HG03565 (cell line): ENCODE data around the gene REXO1.

Experiments used
- ATAC-seq: cut with Tn5 transposase; IDR thresholded peaks from one replicate; pipeline ENCODE4 v1.9.1; 2021; ENCODE audit warnings: mild to moderate bottlenecking, moderate library complexity; ENCODE audit not compliant: unreplicated experiment

REXO1 gene

DNA sequence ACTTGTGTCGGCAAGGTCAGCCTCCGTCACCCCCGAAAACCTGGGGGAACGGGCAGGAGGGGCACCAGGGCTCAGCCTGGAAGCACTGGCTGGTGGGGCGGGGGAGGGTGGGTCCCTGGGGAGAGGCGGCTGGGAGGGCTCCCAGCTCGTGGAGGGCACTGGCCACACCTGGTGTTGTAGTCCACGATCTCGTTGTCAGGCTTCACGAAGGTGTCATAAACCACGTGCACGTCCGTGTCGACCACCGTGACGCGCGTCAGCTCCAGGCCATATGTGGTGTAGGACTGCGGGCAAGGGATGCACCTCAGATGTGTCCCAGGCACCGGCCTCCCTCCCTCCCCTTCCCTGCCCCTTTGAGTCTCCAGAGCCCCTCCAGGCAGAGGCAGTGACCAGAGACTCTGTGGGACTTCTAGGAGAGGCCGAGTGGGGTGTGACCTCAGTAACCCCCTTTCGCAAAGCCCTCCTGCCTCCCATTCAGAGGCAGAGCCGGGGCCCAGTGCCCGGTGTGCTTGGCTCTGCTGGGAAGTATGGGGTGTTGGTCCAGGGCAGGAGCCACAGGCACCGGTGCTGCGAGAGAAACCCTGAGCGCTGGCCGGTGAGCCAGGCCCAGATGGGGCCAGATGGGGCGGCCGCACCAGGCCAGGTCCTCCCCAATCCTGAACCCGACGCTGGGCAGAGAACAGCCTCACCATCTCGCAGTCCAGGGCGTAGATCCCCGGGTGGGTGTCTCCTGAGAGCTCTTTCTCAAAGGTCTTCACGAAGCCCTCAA lies 31.6 kb downstream of the REXO1 start:
- ATAC-seq = no peak

DNA sequence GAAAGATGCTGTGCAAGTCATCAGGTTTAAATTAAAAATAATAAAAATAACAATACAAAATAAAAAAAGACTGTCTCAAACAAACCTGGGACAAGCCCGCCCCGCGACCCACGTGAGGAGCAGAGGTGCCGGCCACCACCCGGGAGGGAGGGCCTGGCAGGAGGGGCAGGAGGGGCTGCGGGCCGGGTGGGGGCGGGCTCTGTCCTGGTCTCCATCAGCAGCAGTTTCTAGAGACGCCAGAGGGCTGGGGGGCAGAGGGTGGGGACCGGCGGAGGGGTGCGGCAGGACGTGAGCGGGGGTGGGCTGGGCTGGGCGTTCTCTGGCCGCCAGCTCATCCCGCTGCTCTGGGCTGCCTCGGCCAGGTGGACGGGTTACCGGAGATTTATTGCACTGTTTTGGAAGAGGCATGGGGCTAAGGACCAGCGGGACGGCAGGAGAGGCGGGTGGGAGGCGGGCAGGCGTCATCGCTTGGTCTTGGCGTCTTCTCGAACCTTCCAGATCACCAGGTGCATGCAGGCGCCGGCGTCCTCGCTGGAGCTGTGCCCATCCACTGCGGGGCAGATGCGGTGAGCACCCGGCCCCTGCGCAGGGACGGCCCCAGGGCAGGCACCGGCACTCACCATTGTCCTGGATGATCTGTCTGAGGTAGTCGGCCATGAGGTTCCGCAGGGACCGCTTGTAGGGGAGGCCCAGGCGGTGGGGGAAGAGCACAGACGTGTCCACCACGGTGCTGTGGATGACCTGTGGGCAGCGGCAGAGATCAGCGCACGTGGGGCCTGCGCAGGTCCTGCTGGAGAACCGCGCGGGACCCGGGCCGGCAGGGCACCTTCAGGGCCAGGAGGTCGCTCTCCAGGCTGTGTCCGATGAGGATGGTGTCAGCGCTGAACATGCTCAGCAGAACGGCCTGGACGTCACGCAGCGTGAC lies 32.4 kb downstream of the REXO1 start:
- no peak for ATAC-seq

DNA sequence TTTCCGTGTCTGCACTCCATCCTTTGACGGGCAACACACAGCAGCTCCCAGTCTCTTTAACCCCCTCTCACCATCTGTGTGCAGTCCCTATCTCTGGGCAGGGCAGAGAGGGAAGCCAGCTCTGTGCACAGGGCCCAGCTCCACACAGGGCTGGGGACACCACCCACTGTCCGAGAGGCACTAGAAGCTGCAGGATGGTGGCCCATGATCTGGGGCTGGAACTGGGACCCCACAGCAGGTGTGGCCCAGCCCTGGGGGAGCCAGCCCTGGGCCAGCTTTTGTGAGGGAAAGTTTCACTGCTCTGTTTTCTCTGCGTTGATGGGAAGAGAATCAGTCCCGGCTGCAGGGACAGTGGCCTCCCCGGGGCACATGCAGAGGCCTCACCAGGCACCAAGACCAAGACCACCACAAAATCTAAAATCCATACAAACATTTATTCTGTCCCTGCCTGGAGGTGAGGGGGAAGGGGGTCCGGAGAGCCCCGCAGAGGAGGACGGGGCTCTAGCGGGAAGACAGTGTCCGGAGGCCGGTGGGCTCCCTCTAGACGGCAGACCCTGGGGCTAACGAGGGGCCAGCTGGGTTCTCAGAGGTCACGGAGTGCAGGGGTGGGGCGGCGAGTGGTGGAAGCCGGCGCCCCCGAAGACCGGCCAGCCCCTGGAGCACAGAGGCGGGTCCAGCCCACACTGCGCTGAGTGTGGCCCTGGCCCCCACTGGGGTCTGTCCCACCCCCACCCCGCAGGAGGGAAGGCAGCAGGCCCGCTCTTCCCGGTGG lies 33.3 kb downstream of the REXO1 start:
- ATAC-seq = no peak

DNA sequence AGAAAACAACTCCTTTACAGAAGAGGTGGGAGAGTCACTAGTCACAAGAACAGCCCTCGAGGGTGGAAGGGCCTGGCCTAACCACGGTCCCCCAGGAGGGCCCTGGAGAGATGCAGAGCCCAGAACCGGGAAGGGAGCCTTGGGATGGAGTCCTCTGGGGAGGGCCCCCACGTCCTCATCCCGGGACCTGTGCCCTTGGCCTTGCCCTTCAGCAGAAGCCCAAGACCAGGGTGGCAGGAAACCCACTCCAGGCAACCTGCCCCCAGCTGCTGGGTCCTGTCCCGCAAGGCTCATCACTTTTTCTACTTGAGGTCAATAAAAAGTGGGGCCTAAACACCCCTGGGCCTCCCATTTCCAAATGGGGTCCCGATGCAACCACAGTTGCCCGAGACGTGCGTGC lies 33.9 kb downstream of the REXO1 start:
- ATAC-seq = no peak

DNA sequence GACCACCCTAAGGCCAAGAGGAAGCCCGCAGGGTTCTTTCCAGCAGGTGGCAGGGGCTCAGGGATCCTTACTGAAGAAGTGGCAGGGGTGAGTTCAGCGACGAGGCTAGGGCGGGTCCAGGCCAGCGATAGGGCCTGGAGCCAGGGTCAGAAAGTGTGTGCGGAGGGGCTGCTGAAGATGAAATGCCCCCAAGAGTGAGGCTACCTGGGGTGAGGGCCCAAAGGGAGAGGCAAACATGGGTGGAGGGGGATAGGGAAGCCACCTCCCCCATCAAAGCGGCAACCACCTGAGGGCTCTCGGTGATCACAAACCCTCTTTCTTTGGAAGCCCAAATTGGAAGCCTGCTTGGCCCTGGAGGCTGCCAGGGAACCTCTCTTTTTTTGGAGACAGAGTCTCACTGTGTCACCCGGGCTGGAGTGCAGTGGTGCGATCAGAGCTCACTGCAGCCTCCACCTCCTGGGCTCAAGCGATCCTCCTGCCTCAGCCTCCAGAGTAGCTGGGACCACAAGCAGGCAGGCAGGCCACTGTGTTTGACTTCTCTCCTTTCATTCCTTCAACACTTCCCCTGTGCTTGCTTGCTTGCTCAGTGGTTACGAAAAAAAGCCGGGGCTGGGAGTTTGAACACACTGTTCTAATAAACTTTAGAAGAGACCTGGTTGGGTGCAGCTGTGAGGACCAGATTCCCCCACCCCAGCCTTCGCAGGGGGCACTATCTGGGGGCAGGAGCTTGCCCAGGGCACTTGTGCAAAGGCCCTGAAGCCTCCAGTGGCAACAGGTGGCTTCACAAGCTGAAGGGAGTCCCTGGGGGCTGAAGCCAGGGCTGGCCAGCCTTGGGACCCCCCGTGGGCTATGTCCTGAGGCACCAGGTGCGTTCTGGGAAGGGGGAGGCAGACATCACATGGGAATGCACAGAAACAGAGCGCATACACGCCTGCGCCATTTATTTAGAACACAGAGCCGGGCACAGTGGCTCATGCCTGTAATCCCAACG lies 34.8 kb downstream of the REXO1 start:
- ATAC-seq = no peak

DNA sequence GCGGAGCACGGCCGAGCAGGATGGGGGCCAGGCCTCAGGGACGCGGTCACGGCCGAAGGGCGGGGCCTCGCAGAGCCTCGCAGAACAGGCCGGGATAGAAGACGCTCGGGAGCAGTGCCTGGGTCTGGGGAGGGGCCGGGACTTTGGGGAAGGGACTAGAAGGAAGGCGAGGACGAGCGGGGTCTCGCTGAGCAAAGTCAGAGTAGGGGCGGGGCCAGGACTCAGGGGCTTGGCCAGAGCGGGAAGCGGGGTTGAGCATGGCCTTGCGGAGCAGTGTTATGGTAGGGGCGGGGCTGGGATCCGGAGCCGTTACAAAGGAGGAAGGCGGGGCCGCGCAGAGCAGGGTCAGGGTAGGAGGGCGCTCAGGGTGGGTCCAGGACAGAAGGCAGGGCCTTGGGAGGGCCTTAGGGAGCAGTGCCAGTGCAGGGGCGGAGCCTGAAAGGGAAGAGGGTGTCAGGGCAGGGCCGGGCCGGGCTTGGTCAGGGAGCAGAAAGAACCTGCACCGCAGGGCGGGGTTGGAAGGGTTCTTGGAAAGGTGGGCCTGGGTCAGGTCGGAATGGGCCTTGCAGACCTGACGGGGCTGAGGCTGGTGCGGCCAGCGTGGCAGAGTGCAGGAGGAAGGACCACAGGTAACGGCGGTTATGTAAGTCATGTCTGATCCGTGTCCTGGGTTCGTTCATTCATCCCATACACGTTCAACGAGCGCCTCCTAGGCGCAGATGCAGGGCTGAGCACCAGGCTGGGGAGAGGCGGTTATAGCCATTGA lies 35.7 kb downstream of the REXO1 start:
- peak; percentile 41 for ATAC-seq

DNA sequence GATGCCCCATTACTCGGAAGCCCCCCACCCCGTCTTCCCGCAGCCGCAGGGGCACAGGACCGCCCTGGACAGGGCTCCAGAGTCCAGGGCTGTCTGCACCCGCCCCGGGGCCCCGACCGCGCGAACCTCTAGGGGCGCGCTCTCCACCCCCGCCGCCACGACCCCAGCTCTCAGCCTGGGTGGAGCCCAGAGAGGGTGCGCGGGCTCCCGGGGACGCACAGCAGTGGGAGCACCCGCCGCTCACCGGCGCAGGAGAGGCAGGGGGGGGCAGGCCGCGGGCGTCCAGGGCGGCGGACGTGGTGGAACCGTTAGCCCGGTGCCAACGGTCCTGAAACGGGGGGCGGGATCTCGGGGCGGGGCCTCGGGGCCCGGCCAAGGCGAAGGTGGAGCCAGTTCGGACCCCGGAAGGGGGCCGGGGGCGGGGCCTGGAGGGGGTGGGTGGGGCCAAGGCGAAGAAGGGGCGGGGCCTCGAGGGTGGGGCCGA lies 36.3 kb downstream of the REXO1 start, which contains the start of gene ATP8B3:
TSS of gene ATP8B3 (minus strand) at position 335 of the 484 bp plus-strand sequence. CDS start 540 bp downstream, outside the sequence.
- peak; percentile 18 for ATAC-seq

DNA sequence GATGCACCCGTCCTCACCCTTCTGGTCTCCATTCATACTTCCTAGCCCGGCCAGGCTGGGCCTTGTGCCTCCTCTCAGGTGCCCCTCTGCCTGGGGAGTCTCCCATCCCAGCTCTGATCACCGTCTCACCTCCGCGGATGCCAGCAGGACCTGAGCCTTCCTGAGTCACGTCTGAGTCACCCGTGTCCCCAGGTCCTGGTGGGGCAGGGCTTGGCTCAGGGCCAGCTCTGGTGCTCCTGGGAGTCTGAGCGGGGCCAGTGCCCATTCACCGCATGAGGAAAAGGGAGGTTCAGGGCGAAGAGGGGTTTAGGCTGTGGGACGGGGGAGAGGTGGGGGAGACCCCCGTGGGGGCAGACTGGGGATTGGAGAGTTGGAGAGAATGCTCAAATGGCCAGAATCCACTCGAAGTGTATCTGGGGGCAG lies 36.8 kb downstream of the REXO1 start:
- ATAC-seq = no peak

DNA sequence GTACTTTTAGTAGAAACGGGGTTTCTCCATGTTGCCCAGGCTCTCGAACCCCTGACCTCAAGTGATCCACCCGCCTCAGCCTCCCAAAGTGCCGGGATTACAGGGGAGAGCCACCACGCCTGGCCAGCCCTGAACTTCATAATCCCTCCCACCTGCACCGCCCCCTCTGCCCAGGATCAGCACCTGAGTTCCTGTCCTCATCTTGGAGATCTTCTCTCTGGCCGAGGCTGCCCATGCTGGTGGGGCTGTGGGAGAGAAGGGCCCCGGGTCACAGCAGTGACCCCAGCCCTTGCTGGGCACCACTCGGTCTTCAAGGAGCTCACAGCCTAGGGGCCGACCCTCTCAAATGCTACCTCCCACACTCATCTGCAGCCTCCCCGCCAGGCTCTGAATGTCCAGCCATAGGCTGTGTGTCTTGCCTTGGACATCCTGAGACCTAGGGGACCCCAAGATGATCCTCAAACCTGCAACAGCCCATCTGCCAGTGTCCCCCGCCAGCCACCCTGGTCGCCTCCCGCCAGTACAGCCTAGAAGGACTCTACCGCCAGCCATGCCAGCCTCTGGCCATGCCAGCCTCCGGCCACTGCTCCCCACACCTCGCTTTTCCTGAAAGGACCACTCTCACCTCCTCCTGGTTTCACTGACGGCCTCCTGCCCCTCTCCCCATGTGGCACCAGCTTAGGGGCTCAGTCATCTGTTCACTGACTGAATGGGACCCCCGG lies 37.7 kb downstream of the REXO1 start:
- ATAC-seq = no peak

DNA sequence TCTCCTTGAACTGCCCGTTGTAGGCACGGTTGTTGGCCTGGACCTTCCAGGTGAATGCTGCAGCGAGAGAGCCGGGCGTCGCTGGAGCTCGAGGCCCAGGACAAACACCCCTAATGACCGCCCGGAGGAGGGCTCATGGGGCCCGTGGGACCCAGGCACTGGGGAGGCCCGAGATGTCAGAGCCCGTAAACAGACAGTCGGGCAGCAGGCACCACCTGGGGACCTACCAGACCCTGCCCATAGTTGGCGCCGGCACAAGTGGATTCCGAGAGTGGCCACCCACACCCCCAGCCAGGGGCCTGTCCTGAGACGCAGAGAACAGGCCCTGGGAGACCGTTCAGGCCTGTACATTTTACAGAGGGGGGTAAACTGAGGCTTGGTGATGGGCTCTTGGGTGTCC lies 38.6 kb downstream of the REXO1 start:
- ATAC-seq = no peak

DNA sequence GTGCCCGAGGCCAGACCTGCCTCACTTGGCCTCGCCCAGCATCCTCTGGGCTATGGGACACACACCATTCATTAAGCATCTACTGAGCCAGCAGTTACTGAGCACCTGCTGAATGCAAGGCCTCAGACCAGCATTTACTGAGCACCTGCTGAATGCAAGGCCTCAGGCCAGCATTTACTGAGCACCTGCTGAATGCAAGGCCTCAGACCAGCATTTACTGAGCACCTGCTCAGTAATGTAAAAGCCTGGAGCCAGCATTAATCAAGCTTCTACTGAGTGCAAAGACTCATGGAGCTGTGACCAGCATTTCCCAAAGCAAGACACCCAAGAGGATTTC lies 39.9 kb downstream of the REXO1 start:
- no peak for ATAC-seq

DNA sequence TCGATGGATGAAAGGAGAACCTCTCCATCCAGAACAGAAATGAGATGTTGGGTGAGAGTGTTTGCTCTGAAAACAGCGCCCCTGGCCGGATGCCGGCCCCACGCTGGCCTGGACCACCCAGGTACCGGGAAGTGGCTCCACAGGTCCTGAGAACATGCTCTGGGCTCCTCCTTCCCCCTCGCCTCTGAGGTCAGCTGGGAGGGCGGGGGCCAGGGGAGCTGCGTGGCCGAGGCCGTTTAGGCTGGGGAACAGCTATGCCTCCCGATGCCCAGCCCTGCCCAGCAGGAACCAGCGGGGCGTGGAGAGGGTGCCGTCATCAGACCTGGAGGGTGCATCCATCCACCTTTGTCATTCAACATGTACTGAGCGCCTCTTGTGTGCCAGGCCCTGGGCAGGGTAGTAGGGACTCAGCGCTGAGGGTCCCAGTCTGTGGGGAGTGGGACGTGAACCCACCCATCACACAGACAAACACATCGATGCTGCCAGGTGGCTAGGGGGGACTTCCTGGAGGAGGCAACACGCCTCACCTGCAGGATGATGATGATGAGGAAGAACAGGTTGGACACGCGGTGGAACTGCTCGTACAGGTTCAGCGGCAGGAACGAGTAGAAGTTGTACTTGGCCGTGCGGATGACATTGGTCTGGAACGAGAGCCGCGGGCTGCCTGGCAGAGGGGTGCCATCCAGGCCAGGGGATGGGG lies 40.4 kb downstream of the REXO1 start:
- ATAC-seq = no peak

DNA sequence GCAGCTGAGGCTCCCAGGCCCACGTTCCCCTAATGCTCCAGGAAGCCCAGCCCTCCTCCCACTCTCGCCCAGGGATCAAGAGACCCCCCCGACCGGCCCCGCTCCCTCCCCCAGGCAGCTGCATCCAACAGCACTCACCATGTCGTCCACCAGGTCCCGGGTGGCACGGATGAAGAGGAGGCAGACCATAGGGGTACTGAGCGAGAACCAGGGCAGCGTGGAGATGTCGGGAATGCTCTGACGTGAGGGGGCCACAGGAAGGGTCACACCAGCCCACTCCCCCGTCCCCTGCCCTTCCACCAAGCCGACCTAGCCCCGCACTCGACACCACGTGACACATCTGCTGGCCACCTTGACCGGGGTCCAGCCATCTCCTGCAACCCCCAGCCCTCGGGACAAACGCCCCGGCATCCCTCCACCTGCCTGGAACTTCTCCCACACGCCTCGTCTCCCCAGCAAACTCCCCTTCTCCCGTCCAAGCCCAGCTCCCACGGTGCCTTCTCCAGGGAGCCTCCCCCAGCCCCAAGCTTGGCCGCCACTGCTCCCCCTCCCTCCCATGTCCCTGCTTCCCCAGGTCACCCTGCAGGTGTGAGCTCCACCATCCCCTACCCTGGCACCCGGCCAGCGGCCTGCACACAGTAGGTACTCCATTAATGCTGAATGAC lies 41.1 kb downstream of the REXO1 start:
- ATAC-seq = no peak

DNA sequence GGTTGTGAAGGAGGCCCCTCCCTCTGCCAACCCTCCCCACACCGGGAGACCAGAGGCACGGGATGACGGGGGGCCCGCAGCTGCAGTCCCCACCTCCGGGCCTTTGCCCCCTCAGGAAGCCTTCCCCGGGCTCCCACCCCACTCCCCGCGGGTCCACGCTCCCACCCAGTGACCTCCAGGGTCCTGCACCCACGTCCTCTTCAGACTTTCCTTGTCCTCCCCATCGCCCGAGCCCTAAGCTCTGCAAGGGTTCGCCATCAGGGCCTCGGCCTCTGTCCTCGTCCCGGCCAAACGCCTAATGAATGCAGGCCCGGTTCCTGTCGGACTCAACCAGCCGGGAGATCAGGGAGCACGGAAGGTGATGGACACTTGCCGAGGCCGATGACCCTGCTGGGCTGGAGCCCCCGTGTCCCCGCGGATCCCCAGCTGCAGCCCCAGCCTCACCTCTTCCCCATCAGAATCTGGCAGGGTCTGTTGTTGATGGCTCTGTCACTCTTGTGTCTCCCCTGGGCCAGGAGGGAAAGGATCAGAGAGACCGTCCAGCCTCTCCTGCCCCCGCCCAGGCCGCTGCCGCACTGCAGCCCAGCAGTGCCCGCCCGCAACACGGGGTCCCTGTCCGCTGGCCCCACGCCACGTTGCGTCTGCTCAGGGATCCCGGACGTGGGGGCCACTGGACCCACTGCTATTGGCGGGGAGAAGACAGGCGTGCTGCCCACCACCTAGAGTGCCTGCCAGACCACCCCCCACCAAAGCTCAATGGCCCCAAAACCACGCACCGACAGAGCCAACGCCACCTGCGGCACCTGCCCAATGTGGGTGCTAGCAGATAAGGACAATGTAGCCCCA lies 41.9 kb downstream of the REXO1 start:
- ATAC-seq = no peak

DNA sequence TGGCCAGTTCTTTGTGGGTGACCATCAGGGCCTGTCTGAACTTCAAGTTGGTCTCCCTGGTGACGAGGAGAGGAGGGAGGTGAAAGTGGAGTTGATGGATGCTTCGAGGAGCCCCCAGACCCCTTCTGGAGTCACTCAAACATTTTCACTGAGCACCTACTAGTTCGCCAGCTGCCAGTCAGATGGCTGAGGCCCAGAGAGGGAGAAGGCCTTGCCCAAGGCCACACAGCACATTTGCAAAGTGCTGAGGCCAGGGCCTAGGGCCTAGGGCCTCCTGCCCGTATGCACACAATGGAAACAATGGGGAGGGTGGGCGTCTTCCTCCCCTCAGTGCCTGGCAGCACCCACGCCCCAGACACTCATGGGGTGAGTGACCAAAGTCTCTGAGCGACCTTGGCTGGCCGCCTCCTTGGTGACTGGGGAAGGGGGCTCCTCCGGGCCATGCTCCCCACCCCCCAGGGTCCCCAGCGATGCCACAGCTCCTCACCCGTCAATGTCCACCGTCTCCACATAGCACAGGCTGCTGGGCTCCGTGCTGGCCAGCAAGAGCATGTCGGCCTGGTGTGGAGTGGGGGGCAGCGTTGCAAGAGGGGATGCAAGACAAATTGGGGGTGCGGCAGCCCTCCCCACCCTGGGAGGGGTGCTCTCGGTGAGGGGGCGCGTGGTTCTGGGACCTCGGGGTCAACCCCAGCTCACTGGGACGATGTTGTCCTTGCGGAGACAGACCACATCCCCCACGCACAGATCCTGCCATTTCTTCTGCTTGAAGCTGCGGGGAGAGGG lies 42.7 kb downstream of the REXO1 start:
- no peak for ATAC-seq

DNA sequence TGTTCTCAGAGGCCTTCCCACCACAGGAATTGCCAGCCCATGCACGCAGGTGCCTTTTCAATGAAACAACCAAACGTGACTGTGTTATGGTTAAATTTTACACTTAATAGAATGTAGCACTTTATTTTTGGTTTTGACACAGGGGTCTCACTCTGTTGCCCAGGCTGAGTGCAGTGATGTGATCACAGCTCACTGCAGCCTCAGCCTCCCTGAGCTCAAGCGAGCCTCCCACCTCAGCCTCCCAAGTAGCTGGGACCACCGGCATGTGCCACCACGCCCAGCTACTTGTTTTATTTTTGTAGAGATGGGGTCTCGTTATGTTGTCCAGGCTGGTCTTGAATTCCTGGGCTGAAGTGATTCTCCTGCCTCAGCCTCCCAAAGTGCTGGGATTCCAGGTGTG lies 43.4 kb downstream of the REXO1 start:
- ATAC-seq = no peak
